SKM-1 treated with dmso at 0.1 percent for 144 hours (cell line): ENCODE measurements around the gene INVS.

Experiments
- DNase-seq: peaks from one replicate; lab custom pipeline; 2025; ENCODE audit not compliant: unreplicated experiment; lab: John Stamatoyannopoulos, UW

The INVS gene

GRCh38 chr9:100267211-100267610 is 168.2 kb downstream of the INVS start:
- no peak for DNase-seq

GRCh38 chr9:100268271-100268670 is 169.2 kb downstream of the INVS start:
- no peak for DNase-seq

GRCh38 chr9:100269656-100270055 is 170.6 kb downstream of the INVS start:
- no peak for DNase-seq

GRCh38 chr9:100277166-100277979 is 178.3 kb downstream of the INVS start:
- no peak for DNase-seq

- DNase-seq: no peak
These were observed 182.0 kb downstream of the INVS start for GRCh38 chr9:100281066-100281465.

- DNase-seq: no peak
These were observed 182.8 kb downstream of the INVS start for GRCh38 chr9:100281676-100282387.

GRCh38 chr9:100282388-100282719 is 183.3 kb downstream of the INVS start:
- no peak for DNase-seq

- DNase-seq: no peak
These were observed 185.2 kb downstream of the INVS start for GRCh38 chr9:100284247-100284646.

- no peak for DNase-seq
These were observed 186.0 kb downstream of the INVS start for GRCh38 chr9:100285080-100285479.

GRCh38 chr9:100285601-100286000 is 186.6 kb downstream of the INVS start:
- DNase-seq: no peak

GRCh38 chr9:100286257-100286656 is 187.2 kb downstream of the INVS start:
- no peak for DNase-seq

- no peak for DNase-seq
These were observed 188.1 kb downstream of the INVS start for GRCh38 chr9:100287186-100287585.

GRCh38 chr9:100290714-100291113 is 191.7 kb downstream of the INVS start:
- DNase-seq: no peak

- no peak for DNase-seq
These were observed 193.4 kb downstream of the INVS start for GRCh38 chr9:100292414-100292813.

- DNase-seq: no peak
These were observed 195.3 kb downstream of the INVS start for GRCh38 chr9:100294341-100294740.

- no peak for DNase-seq
These were observed 195.8 kb downstream of the INVS start for GRCh38 chr9:100294806-100295205.

GRCh38 chr9:100295240-100295639 is 196.2 kb downstream of the INVS start:
- DNase-seq: no peak

- DNase-seq: no peak
These were observed 197.4 kb downstream of the INVS start for GRCh38 chr9:100296407-100296806.

GRCh38 chr9:100298378-100298777 is 199.3 kb downstream of the INVS start:
- no peak for DNase-seq

GRCh38 chr9:100303747-100304146 is 204.7 kb downstream of the INVS start:
- no peak for DNase-seq

- no peak for DNase-seq
These were observed 207.2 kb downstream of the INVS start for GRCh38 chr9:100306283-100306682.

- DNase-seq: no peak
These were observed 208.0 kb downstream of the INVS start for GRCh38 chr9:100307080-100307479.
